DLD1 (cell line): ENCODE data around the gene TBC1D9.
"Not testable (repeated sequence)": the region's sequence is repeated elsewhere in the genome, so short reads cannot be mapped to it uniquely, and the experiment has no call there.

Experiments
- in situ Hi-C: cut with HindIII; loops from 2 replicates; pipeline ENCODE4 v1.10.0; 2017; ENCODE audit warnings: low sequenced_read_pairs

Gene TBC1D9

GRCh38 chr4:140756319-140757231 lies at the start of gene TBC1D9:
Gene TBC1D9, minus strand, starts transcription at chr4:140756385. Its CDS starts 340 bp downstream, at chr4:140756045.
- in situ Hi-C loops = no loop called here

DNA sequence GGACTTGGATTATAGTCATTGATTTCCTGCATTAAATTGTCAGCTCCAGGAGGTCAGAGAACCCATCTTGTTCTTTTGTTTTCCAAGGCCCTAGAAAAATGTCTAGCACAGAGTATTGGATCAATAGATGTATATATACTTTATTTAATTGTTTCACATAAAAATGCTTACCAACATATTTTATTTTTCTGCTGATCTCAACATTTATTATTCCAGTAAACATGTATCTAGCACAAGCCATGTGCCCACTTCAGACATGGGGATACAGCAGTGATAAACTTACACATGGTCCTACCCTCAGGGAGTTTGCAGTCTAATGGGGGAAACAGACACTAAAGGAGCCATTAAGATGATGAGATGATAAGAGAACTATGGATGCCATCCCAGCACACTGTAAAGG lies 49.1 kb upstream of the TBC1D9 start:
- in situ Hi-C loops = no loop called here

DNA sequence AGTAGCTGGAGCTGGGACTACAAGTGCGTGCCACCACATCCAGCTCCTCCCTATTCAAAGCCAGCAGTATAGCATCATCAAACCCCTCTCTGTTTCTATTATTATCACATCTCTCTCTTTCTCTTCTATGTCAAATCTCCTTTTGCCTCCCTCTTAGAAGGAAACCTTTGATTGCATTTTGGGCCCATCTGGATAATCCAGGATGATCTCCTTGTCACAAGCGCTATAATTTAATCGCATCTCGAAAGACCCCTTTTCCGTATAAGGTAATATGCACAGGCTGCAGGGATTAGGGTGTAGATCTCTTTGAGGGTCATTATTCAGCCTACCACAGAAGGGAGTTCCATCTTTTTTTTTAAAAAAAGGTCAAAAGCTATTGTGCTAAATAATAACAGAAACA lies 46.4 kb upstream of the TBC1D9 start:
- in situ Hi-C loops = no loop called here

DNA sequence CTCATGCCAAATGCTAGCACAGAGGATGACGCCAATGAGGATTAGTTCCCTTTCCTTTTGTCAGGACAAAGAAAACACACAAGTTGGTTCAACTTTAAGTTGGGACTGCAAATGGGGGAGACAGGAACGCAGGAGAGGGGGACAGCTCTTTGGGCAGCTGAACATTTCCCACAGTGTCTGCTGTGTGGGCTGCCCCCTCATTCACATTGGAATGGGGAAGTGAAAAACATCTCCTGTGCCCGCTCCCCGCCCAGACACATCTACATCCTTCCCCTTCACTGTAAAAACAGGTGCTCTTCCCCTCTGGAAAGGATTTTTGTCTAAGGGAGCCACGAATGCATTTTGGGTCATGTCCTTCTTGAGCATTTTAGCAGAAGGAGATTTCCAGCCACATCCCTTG lies 44.5 kb upstream of the TBC1D9 start:
- in situ Hi-C loops = no loop called here

- in situ Hi-C loops = no loop called here
These were observed 43.6 kb upstream of the TBC1D9 start for GRCh38 chr4:140799686-140800225.

DNA sequence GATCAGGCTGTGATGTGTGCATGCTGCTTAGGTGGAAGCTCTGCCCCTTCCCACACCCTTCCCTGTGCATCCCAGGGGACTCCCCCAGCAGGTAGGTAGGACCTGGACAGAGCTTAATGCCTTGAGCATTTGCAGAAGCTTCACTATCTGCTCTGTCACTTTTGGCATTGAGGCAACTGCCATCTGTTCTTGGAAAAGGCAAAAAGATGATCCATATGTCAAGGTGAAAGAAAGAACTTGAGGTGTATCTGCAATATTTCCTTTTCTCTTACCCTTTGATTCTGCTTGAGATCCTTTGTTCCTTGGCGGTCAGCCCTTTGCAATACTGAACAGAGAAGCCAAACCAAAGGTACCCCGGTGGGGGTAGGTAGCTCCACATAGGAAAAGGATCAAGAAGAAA lies 37.1 kb upstream of the TBC1D9 start:
- in situ Hi-C loops = no loop called here

DNA sequence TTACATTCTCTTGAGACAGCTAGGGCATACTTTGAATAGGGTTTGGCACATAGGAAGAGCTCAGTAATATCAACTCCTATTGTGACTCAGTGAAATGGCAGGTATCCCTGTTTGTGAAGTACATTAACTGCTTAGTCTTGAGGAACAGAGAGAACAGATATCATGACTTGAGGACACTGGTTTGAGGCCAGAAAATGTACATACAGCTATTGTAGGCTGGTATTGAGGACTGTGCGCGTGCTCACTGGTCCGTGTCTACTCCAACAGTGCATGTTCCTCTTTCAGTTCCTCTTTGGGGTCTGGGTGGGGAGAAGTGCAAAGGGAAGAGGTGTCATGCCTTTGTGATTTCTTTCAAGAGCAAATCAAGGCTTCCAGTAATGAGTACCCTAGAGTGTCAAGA lies 34.6 kb upstream of the TBC1D9 start:
- in situ Hi-C loops = no loop called here

DNA sequence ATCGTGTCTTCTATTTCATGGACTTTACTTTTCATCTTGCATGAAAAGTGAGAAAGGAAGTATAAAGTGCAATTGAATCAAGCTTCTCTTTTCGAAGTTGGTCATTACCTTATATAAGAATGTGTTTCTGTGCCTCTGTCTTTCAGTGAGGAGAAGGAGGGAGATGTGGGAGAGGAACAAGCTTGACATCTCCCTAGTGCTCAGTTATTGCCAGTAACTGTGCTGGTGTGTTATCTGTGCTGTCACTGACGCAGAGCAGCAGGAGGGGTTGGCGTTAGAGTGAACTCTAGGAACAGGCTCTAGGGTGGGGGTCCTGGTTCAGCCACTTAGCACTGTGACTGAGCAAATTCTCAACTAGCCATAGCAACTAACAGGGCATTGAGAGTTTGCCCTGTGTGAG lies 34.0 kb upstream of the TBC1D9 start:
- in situ Hi-C loops = no loop called here

DNA sequence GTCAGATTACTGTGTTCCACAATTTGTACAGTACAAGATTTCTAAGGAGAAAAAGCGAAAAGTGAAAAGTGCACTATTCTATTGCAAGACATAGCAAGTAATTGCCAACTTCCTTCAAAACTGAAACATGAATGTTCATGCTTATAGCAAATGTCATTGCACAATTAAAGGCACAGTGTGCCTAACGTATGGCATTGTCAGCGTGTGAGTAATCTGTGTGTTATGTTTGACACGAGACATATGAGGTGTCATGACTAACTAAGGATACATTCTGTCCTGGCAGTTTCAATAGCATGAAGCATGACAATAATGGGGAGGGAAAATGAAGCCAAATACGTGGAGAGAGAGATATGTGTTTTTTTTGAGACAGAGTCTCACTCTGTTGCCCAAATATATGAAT lies 33.6 kb upstream of the TBC1D9 start:
- in situ Hi-C loops = no loop called here

GRCh38 chr4:140782787-140783186 lies 26.6 kb upstream of the TBC1D9 start:
- in situ Hi-C loops = not testable (repeated sequence)

DNA sequence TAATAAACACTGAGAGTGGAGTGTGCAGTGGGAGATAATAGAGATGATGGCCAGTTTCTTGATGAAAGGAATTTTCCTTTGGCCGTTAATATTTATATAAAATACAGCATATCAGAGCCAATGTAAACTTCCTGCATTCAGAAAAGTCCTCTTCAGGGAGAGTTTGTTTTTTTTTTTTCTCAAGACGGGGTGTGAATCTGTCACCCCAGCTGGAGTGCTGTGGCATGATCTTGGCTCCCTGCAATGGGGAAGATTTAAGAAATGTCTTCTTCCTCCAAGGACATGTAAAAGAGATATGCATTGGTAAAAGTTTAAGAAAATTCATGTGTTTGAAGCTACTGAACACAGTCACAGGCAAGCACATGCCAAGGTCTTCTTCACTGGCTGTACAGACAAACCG lies 25.4 kb upstream of the TBC1D9 start:
- in situ Hi-C loops = no loop called here

DNA sequence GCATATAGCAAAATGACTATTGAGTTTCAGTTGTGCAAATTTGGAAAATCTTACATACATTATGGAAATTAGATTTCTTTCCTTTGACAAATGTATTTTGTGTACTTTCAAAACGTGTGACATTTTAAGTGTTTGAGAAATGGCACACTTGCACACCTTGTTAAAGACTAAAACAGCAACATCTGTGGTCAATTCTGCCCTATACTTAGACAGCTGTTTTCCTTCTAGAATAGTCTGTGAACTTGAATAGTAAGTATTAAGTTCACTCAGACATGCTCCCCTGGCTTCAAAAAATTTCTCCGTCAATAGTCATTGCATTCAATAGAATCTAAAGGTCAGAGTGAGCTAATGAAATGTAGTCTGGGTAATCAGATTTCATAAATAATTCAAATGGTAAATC lies 21.7 kb upstream of the TBC1D9 start:
- in situ Hi-C loops = no loop called here

DNA sequence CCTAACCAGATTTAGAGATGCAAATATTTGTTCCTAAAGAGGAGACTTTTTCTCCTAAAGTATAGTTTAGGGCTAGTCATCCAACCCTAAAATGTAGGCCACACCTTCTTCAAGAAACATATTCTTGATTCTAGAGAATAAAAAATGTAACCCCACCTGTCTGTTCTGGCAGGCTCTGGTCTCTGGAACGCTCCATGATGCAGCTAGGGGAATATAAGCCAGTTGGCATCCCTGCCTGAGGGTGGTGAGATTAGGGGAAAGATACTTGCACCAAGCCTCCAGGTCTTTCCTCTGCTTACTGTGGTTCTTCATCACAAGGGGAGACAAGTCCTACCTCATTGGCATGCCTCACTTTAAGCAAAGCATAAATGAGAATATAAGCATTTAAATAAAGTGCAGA lies 21.2 kb upstream of the TBC1D9 start:
- in situ Hi-C loops = no loop called here

DNA sequence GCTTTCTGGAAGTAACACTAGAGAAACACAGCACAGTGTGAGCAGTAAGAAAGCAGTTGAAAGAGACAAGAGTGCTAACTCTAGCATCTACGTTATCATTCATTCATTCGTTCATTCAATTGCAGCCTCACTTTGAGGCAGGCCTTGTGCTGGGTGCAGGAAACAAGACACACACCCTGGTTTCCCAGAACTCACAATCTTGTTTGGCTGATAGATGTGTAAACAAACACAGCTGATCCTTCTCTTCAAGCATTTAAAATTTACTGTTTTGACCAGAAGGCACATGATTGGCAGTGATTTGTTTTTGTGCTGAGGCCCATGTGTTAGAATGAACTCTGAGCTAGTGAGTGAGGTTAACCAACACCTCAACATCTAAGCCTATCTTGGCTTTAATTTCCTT lies 20.4 kb upstream of the TBC1D9 start:
- in situ Hi-C loops = no loop called here

- in situ Hi-C loops = no loop called here
These were observed 18.8 kb upstream of the TBC1D9 start for GRCh38 chr4:140774956-140775355.

GRCh38 chr4:140774510-140774909 lies 18.3 kb upstream of the TBC1D9 start:
- in situ Hi-C loops = no loop called here

GRCh38 chr4:140769209-140769608 lies 13.0 kb upstream of the TBC1D9 start:
- in situ Hi-C loops = no loop called here

DNA sequence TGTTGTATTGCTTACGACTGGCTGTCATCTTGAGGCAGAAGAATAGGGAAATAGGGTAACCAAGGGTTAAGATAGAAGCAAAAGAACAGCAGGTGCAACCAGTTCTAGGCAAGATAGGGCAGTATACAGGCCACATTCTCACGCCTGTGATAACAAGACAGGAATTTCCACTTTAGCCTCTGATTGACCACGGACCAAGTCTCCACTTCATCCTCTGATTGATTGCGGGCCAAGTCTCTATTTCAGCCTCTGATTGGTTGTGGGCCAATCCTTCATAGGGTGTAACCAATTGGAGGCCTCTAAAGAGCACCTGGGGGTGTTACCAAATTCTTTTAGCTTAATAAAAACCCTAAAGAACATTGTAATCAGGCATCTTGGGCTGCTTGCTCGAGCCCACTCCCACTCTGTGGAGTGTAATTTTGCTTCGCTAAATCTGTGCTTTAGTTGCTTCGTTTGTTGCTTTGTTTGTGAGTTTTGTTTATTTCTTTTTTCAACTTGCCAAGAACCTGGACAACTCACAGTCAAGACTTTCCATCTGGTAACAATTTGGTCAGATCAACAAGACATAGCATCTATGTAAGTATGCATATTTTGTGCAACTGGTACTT lies 8.7 kb upstream of the TBC1D9 start:
- in situ Hi-C loops = no loop called here

- in situ Hi-C loops = no loop called here
These were observed 6.0 kb upstream of the TBC1D9 start for GRCh38 chr4:140762202-140762601.

DNA sequence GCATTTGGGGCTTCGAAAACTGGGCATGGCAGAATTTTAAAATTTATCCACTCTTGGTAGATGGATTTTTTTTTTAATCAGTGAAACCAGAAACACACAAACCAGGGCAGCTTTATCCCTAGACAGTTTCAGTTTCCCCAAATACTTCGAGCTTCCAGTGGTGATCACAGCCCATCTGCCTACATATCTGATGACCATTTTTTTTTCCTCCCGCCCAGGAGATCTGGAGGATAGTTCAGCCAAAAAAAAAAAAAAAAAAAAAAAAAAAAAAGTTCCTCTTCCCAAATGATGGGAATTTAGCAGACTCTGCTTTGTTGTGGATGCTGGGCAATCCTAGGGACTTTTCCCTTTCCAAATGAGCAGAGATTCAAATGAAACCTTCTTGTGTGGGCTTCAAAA lies 1.0 kb upstream of the TBC1D9 start:
- in situ Hi-C loops = no loop called here

GRCh38 chr4:140755774-140756318 lies 339 bp downstream of the TBC1D9 start:
- in situ Hi-C loops = no loop called here
